Activated T-cell treated with anti-CD3 and anti-CD28 coated beads for 24 hours (primary cell): ENCODE measurements around the gene RELL1.

Experiments
- DNase-seq: peaks from one replicate; pipeline ENCODE4 v3.0.0-alpha.2; 2020; ENCODE audit warnings: low read depth

Gene RELL1

DNA sequence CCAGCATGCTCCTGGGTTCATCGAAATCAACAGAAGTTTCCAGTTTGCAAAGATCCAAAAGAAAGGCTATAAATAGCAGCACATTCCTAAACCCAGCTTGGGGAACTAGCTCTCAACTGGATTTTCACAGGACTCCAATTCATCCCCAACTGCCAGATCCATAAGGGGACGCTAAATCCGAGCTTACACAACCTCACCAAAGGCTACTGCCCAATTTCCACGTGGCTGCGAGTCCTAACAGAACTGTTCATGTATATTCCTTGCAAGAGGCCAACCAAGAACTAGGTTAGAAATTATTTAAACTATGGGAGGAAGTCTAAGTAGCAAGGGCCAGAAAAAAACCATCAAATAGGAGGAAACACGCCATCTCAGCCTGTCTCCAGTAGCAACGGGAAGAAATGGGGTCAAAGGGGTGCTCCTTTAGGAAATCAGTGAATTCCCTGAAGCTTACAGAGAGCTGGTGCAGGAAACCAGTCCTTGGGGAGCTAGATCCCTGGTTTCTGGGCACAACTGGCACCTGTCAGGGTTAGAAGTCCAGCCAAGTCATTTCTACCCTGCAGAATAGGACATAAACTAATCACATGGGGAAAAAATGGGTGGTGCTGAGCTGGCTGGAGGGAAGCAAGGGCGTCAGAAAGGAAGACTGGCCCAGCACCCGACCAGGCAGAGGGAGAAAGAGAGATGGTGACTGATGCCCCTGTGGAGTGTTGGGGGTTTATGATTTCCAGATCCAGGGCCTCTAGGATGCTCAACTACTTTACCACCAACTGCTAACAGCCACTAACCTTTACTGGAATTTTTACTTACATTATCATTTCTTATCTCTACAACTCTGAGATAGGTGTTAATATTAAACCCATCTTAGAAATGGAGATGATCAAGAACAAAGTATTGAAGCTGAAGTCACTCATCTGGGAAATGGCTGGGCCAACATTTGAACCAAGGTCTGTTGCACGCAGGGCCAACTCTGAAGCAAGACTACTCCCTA is 20.5 kb downstream of the RELL1 start:
- no peak for DNase-seq

GRCh38 chr4:37664696-37665095 is 21.5 kb downstream of the RELL1 start:
- no peak for DNase-seq

DNA sequence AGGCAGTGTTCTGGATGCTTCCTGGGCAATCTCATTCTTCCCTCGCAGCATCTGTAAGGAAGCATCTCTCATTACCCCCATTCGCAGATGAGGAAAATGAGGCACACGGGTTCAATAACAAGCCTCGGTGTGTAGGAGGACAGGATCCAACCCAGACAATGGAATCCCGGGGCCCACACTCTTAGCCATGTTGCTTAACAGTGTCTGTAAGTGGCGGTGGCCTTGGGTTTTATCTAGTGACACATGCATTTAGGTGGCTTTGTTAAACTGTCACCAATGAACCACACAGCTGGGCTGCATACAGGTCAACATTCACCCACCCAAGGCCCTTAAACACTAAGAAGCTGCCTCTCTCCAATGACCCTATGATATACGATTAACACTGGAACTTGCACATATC is 22.6 kb downstream of the RELL1 start:
- no peak for DNase-seq

DNA sequence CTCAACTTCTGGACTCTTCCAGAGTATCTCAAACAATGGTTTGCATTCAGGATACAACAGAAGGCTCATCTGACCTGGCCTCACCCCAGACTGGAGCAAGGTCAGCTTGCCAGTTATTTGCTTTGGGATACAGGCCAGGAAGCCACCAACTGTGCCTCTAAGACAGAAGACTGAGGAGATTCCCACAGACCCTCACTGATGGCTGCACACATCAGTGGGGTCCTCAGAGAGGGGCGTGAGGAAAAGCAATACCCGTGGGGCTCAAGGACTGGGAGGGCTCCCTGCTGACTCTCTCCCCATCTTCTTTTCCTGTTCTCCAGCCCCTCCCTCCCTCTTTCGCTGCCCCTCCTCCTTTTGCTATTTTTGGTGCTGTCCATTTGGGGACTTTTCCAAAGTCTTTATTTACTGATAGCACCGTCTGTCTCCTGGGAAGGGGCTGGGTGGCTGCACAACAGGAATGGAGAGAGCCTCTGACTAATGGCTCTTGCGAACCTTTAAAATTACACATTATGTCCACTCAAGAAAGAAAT is 23.2 kb downstream of the RELL1 start:
- no peak for DNase-seq

DNA sequence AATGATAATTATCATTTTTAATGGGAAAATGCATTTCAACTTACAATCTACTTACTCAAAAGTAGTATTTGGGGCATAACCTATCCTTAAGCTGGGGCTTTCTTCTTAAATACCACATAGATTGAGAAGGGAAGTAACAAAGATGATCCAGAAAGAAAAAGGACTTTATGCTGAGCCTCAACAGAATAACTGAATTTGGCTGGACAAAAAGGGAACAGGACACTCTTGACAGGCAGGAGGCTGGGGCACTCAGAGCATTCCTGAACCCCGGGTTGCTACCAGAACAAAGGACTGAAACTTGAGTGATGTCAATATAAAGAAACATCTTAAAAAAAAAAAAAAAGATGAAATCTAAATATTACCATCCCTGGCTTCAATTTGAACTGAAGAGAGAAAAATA is 23.9 kb downstream of the RELL1 start:
- DNase-seq, result no peak

DNA sequence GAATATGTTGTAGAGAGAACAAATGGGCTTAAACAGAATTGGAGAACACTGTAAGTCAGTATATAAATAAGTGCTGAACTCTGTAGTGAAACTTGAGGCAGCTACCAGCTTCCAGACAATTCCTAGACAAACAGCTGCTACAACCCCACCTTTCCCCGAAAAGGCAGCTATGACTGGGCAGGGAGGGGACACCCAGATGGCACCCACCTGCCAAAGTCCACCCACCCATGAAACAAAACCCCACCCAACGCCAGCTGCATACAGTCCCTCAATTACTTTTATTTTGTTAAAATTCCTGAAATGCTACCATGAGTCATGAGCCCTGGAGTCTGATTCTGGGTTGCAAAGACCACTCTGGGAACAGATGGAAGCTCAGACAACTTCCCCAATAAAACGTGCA is 24.4 kb downstream of the RELL1 start:
- no peak for DNase-seq

DNA sequence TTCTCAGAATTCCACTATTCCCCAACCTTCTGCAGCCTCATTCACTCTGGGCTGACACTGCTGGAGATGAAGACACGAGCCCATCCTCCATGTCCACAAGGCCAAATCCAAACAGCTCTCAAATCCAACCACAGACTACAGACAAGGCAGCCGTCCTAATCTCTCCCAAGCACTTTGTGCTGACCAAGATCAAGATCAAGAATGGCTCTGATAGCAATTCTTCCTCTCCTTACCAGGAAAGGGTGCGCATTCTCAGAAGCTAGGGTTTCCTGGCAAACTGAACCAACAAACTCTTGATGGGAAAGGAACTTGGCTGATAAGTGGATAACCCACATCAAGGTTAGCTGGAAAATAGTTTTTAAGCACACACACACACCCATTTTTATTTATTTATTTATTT is 26.5 kb downstream of the RELL1 start:
- no peak for DNase-seq

GRCh38 chr4:37656649-37657048 is 29.5 kb downstream of the RELL1 start:
- DNase-seq, result no peak

GRCh38 chr4:37653601-37654000 is 32.6 kb downstream of the RELL1 start:
- no peak for DNase-seq

DNA sequence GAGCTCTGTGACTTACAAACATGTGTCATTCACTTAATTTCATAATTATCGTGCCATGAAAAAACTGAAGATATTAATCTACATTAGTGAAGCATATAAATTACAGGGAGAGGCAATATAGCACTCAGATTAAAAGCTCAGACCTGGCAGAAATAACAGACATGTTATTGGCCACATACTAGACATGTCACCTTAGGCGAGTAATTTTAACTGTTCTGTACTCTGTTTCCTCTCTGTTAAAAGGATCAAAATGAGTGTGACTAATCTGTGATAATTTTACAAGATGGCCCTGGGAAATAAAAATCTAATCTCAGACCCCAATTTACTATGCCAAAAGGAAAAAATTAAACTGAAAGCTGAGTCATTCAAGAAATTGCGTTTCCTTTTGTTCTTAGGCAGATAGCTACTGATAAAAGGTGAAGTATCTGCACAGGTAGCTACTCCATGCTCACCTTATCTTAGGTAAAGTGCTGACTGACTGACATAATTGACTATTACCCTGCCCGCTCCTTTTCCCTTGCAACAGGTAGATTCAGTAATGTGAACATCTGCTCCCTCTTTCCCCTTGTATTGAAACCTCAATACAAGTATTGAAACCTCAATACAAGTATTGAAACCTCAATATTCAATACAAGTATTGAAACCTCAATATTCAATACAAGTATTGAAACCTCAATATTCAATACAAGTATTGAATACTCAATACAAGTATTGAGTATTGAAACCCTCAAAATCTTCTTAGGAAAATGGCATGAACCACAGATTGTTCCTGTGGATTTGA is 33.2 kb downstream of the RELL1 start:
- DNase-seq, result no peak

DNA sequence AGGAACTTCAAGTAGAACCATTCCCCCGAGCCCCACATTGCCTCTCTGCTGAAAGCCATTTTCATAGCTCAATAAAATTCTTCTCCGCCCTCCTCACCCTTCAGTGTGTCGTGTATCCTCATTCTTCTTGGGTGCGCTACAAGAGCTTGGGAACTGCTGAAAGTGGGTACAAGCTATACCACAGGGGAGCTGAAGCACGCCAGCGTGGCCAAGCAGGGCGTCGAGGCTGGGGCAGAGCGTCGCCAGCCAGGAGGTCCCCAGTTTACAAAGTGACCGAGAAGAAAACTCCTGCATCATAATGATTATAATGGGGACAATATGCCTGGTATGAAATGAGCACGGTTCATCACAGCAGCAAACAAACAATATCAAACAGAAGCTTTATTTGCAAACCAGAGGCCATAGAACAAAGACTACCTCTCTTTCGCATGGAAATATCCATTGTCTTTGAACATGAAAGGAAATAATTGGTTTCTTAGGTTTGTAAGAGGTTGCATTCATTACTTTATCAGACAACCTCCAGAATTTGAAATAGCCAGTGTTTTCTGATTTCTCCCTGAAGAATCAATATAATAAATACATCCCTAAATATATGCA is 34.3 kb downstream of the RELL1 start:
- no peak for DNase-seq

DNA sequence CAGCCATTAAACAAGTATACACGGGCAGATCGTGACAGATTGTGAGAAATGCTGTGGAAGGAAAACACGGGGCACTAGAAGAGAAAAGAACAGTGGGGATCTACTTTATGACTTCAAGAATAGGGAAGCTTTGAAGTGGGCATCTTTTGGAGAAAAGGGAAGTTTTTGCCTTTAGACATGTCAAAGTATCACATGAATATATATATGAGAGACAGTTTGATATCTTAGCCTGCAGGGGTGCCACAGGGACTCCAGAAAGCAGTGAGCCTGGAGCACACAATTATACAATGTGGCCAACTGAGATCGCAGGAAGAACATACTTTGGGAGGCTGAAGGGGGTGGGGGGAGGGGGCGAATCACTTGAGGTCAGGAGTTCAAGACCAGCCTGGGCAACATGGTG is 35.7 kb downstream of the RELL1 start:
- DNase-seq, result no peak

DNA sequence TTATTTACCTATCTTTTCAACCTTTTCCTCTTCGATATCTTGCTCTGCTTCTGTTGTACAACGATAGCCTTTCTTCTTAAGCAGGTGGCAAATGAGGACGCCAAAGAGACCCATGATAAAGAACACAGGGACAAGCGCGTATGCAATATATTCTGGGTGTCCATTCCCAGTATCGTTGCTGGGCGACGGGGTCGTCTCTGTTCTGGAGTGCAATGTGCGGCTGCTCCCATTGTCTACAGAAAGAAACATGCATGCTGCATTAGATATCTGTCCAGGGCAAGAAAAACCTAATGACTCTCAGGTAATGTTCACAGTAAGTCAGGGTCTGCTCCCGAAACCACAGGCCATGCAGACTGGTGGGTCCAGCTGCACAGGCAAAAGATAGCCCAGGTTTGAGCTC is 36.9 kb downstream of the RELL1 start:
- no peak for DNase-seq

GRCh38 chr4:37648084-37648817 is 37.9 kb downstream of the RELL1 start:
- no peak for DNase-seq

GRCh38 chr4:37646247-37646646 is 39.9 kb downstream of the RELL1 start:
- no peak for DNase-seq

- no peak for DNase-seq
Observed at GRCh38 chr4:37645736-37646135, 40.4 kb downstream of the RELL1 start.

GRCh38 chr4:37644962-37645361 is 41.2 kb downstream of the RELL1 start:
- DNase-seq, result no peak

DNA sequence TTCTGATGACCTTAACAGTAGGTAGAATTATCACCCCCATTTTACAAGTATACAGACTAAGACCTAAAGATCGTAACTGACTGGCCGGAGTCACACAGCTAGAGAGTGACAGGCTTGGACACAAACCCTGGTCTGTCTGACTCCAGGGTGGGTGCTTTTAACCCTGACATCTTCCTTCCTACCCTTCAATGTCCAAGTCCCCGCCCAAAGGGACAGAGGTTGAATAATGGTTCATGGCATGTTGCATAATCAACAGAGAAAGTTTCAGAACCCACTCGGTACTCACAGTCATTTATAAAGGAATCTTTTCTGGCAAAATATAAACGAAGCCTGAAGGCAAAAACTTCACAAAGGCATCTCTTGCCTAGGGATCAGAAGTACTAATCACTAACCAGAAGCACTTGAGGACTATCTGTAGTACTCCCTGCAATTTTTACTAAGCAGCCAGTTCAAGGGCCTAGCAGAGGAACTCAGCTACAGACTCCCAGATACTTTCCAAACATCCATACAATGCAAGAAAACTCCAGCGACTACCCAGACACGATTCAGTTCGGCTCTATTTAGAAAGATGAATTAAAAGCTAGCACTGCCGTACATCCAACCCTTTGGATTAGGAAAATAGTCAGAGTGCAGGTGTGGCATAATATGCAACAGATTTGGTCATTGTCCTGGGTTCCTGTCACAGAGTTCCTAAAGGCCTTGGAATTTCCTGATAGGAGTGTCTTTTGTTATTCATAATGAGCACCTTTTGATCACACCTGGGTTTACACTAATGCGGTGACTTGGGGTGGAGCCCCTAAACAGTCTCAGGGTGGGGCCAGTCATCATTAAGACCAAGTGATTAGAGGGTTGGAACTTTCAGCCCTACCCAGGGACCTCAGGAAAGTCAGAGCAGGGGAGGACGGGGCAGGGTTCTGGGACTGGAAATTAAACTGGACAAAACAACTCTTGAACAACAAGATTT is 44.0 kb downstream of the RELL1 start:
- DNase-seq, result no peak

DNA sequence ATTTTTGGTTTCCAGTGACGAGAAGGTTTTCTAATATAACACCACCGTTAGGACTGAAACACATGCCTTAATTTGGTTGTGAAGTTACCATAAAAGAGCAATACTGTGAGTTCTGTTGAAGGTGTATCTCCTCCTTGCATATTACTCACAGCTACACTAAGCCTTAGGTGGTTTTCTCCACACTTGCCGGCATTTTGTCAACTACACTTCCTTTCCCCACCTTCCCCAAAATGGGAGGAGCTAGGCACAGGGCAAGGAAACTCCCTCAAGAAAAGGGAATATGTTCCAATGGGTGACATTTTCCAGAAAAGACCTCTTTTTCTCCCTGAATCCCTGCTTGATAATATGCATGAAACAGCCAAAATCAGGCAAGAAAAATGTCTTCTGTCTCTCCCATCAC is 44.8 kb downstream of the RELL1 start:
- DNase-seq, result no peak

GRCh38 chr4:37639551-37640285 is 46.5 kb downstream of the RELL1 start:
- DNase-seq, result no peak
